ENCODE data around the gene CDK13. TPM values are rescaled to one million over a fixed set of nuclear protein-coding genes. Genes with fewer than 3 reads are reported as not detected.

CDK13 gene
- total and polyA plus RNA-seq, 2 donors (not counting 3 experiments of a cell fraction or from before 2014, with no cell fraction given), result 24.5 to 56.7 TPM

DNA sequence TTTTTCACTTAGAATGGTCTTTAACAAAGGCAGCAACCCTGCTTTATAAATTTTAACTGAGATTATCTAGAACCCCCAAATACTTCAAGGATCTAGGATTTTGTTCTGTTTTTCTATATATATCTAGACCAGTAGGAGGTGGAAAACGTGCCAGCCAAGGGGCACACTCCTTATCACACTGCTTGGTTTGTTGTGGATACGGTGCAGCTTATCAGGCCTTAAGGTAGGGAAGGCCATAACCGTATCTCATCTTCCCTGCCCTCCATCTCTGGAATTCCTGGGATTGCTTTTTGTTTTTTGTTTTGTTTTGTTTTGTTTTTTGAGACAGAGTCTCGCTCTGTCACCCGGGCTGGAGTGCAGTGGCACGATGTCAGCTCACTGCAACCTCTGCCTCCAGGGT, 109.0 kb downstream of the CDK13 start:
- Histone ChIP-seq H3K9ac (replicated peaks; ENCODE audit: extremely low read depth, insufficient read depth, low read length) (no peak overlapping the region), H2AFZ (ENCODE audit: low read depth, low read length) (no peak overlapping the region), H3K9me3 (replicated peaks; ENCODE audit: control insufficient read depth, insufficient read depth, low read length) (no peaks in the 10 kb centered on the region), H3K4me1 (ENCODE audit: control insufficient read depth, extremely low read depth, insufficient read depth, low read length) (no peaks in the 10 kb centered on the region), H3K4me3 (replicated peaks in 1 of 3; ENCODE audit: insufficient read depth in 1 of 3, low read depth in 1 of 3, low read length in 3 of 3) (no peak overlapping the region), H3K27me3 (ENCODE audit: control insufficient read depth in 2 of 2, insufficient read depth in 2 of 2, low read length in 2 of 2) (no peaks in the 10 kb centered on the region), H3K27ac (ENCODE audit: insufficient read depth, low read depth, low read length) (peak overlapping the region; percentile 11), H3K36me3 (ENCODE audit: control insufficient read depth in 2 of 2, extremely low read depth in 1 of 2, insufficient read depth in 2 of 2, low read length in 2 of 2) (peaks cover 0 to 6% of the 10 kb centered on the region in 2 experiments), H3K79me2 (ENCODE audit: control insufficient read depth, insufficient read depth, low read length) (no peaks in the 10 kb centered on the region), H3K9me1 (replicated peaks; ENCODE audit: control insufficient read depth, extremely low read depth, insufficient read depth, low read length) (no peaks in the 10 kb centered on the region), H3K4me2 (ENCODE audit: insufficient read depth, low read length) (no peak overlapping the region), H4K20me1 (replicated peaks; ENCODE audit: control insufficient read depth, extremely low read depth, insufficient read depth, low read length) (no peaks in the 10 kb centered on the region)
- FAIRE-seq (no peak), DNase-seq (ENCODE audit: low read depth, low spot score) (no peak)
- intact Hi-C loops (cut with micrococcal nuclease), result no loop called here
- BruUV-seq (replicated peaks), result no TSS peak
- TF ChIP-seq POLR2AphosphoS5 (IDR thresholded peaks at IDR 0.05; ENCODE audit: insufficient read depth, low read depth, low read length) (no peak), POLR2A (IDR thresholded peaks at IDR 0.05; ENCODE audit: low read depth, low read length) (no peak), MYC (IDR thresholded peaks at IDR 0.05; ENCODE audit: low read depth, low read length) (no peak), FOS (IDR thresholded peaks at IDR 0.05; ENCODE audit: borderline replicate concordance, insufficient read depth, low read length) (no peak), JUN (IDR thresholded peaks at IDR 0.05; ENCODE audit: borderline replicate concordance, insufficient read depth, insufficient read length, low read depth) (no peak), GATA2 (IDR thresholded peaks at IDR 0.05; ENCODE audit: insufficient read depth, insufficient read length, low read depth, low read length) (no peak), EZH2 (IDR thresholded peaks at IDR 0.05; ENCODE audit: borderline replicate concordance, low read depth, low read length, severe bottlenecking) (no peak)
- TF ChIP-seq, protein P1, sequence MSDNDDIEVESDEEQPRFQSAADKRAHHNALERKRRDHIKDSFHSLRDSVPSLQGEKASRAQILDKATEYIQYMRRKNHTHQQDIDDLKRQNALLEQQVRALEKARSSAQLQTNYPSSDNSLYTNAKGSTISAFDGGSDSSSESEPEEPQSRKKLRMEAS (IDR thresholded peaks at IDR 0.05; ENCODE audit: insufficient read depth, insufficient read length), result no peak
- TF ChIP-seq, protein P2, sequence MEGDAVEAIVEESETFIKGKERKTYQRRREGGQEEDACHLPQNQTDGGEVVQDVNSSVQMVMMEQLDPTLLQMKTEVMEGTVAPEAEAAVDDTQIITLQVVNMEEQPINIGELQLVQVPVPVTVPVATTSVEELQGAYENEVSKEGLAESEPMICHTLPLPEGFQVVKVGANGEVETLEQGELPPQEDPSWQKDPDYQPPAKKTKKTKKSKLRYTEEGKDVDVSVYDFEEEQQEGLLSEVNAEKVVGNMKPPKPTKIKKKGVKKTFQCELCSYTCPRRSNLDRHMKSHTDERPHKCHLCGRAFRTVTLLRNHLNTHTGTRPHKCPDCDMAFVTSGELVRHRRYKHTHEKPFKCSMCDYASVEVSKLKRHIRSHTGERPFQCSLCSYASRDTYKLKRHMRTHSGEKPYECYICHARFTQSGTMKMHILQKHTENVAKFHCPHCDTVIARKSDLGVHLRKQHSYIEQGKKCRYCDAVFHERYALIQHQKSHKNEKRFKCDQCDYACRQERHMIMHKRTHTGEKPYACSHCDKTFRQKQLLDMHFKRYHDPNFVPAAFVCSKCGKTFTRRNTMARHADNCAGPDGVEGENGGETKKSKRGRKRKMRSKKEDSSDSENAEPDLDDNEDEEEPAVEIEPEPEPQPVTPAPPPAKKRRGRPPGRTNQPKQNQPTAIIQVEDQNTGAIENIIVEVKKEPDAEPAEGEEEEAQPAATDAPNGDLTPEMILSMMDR (IDR thresholded peaks at IDR 0.05; ENCODE audit: extremely low read depth in 1 of 2, insufficient read depth in 1 of 2, low read depth in 1 of 2, low read length in 2 of 2), result no peak
- dilution Hi-C loops (cut with MboI; ENCODE audit: extremely low pct_ligation_motif_present, low sequenced_read_pairs), result no loop called here
- CTCF ChIA-PET, result no interaction called here
- POLR2A ChIA-PET, result no interaction called here
